Measurements from ENCODE around the gene LMCD1. TPM values are rescaled to one million over a fixed set of nuclear protein-coding genes. Genes with fewer than 3 reads are reported as not detected.
A peak's percentile ranks its signal among the peaks of the same experiment; 100 is the strongest.

LMCD1 gene
- total RNA-seq, 4 donors from 2014 or later = 43.2 to 576 (median 131) TPM

DNA sequence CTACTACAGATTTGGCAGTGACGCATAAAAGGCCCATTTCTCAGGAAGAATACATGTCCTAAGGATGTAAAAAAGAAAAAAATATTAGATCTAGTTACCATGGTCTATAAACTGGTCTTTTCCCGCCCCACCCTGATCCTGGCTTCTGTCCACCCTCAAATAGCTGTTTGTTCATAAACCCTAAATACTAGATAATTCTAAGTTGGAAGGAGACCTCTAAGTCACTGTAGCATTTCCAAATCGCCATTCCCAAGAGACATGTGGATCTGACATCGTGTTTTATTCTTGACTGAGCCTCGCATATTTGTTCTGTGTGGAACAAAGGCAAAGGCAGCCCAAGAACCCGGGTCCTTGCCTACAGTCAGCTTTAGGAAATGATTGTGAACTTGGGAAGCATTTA is 49.0 kb downstream of the LMCD1 start:
- no peak overlapping the region for H3K4me3 ChIP-seq
- no peaks in the 10 kb centered on the region for H3K9me3 ChIP-seq
- intact Hi-C loops (cut with DNase I) = no loop called here
- peaks cover 0 to 91% (median 39%) of the 10 kb centered on the region in 4 donors for H3K36me3 ChIP-seq
- H3K4me1 ChIP-seq = peaks cover 0 to 31% (median 3%) of the 10 kb centered on the region in 4 donors
- no peaks in the 10 kb centered on the region for H3K27me3 ChIP-seq
- TF ChIP-seq EP300 (IDR thresholded peaks at IDR 0.05) (no peak), POLR2A (IDR thresholded peaks at IDR 0.05; ENCODE audit: low read depth) (no peak), CTCF (IDR thresholded peaks at IDR 0.05) (no peak), POLR2AphosphoS5 (IDR thresholded peaks at IDR 0.05) (no peak)
- DNase-seq (ENCODE audit: extremely low spot score) = no peak
- WGBS = 80% methylated on average over 6 of the region's 6 CpGs
- peak overlapping the region in 1 of 4 donors; percentile 4 for H3K27ac ChIP-seq (replicated peaks in 1 of 4)

DNA sequence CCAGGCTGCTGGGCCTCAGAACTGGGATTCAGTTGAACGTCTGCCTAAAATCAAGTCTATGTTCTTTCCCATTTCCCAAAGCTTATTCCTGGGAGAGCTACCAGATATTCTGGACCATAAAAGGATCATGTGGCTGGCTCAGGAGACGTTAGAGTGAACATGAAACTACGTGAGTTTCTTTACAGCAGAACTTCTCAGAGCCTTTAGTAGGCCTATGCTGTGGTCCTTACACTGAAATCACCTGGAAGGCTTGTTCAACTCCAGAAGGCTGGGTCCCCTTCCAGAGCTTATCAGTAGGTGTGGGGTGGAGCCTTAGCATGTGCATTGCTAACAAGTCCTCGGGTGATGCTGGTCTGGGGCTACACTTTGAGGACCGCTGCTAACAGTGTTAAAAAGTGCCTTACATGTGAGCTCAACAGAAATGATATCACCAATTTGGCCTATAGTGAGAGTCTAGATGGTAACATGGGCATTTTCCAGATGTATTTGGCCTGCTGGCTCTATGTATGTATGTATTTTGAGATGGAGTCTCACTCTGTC is 50.7 kb downstream of the LMCD1 start:
- intact Hi-C loops (cut with DNase I) = no loop called here
- peaks cover 0 to 39% (median 13%) of the 10 kb centered on the region in 4 donors for H3K4me1 ChIP-seq
- 74% methylated on average over 4 of the region's 5 CpGs for WGBS

DNA sequence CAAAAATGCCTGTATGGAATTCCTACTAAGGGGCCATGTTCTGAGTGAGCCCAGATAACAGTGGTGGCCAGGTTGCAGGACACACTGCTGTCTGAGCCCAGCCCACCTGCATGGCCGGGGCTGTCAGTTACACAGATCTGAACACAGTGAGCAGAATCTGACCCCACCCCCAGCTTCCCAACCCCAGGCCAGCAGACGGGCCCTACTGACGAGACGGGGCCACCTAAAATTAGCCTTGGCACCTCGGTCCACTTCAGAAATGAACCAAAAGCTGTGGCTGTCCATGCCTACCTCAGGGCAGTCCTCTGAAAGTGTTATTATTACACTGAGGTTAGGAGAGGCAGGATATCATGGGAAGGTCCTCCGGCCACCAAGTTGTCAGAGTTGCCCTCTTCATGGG is 51.8 kb downstream of the LMCD1 start:
- intact Hi-C loops (cut with DNase I) = no loop called here
- WGBS = 94% methylated on average over 5 of the region's 6 CpGs
- Histone ChIP-seq H3K9me3 (no peaks in the 10 kb centered on the region), H3K4me1 (peaks cover 3 to 48% (median 19%) of the 10 kb centered on the region in 4 donors), H3K27me3 (no peaks in the 10 kb centered on the region), H3K4me3 (no peak overlapping the region), H3K27ac (replicated peaks in 1 of 4) (no peak overlapping the region), H3K36me3 (peaks cover 4 to 82% (median 36%) of the 10 kb centered on the region in 4 donors)
- no peak for DNase-seq (ENCODE audit: extremely low spot score)
- no peak for TF ChIP-seq CTCF (IDR thresholded peaks at IDR 0.05)
- TF ChIP-seq POLR2AphosphoS5 (IDR thresholded peaks at IDR 0.05) = no peak

More for the DNA sequence above, 50.7 kb downstream of the LMCD1 start:
- peaks cover 0 to 85% (median 42%) of the 10 kb centered on the region in 4 donors for H3K36me3 ChIP-seq
- no peak overlapping the region for H3K4me3 ChIP-seq
- H3K27ac ChIP-seq (replicated peaks in 1 of 4) = no peak overlapping the region
- no peaks in the 10 kb centered on the region for H3K9me3 ChIP-seq
- TF ChIP-seq POLR2AphosphoS5 (IDR thresholded peaks at IDR 0.05) (no peak), CTCF (IDR thresholded peaks at IDR 0.05) (no peak), POLR2A (IDR thresholded peaks at IDR 0.05; ENCODE audit: low read depth) (no peak), EP300 (IDR thresholded peaks at IDR 0.05) (no peak)
- DNase-seq (ENCODE audit: extremely low spot score) = no peak
- H3K27me3 ChIP-seq = no peaks in the 10 kb centered on the region

DNA sequence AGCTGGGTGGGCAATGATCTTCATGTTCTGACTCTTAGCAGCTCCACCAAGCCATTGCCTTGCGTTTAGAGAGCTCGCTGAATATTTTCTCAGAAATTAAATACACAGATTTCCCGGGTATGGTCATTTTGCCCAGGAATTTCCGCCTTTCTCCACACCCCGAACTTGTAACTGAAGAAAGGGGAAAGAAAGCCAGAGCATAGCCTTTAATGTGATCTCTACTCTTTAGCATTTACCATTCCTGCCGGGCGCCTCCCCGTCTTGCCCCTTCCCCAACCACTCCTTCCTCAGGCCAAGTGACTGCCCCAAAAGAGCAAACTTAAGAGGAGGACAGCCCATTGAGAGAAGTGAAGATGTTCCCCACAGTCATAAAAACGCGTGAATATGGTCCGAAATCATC is 53.1 kb downstream of the LMCD1 start:
- Histone ChIP-seq H3K27ac (replicated peaks in 1 of 4) (no peak overlapping the region), H3K9me3 (no peaks in the 10 kb centered on the region), H3K4me1 (peaks cover 3 to 49% (median 19%) of the 10 kb centered on the region in 4 donors), H3K4me3 (no peak overlapping the region), H3K27me3 (no peaks in the 10 kb centered on the region), H3K36me3 (peaks cover 3 to 79% (median 26%) of the 10 kb centered on the region in 4 donors)
- no peak for DNase-seq (ENCODE audit: extremely low spot score)
- intact Hi-C loops (cut with DNase I) = no loop called here
- no peak for TF ChIP-seq EP300 (IDR thresholded peaks at IDR 0.05)
- TF ChIP-seq CTCF (IDR thresholded peaks at IDR 0.05) = no peak
- TF ChIP-seq POLR2A (IDR thresholded peaks at IDR 0.05; ENCODE audit: low read depth) = no peak
- TF ChIP-seq POLR2AphosphoS5 (IDR thresholded peaks at IDR 0.05) = no peak
- 93% methylated on average over 11 of the region's 11 CpGs for WGBS
